ENCODE results near the gene NFIA.

DNA sequence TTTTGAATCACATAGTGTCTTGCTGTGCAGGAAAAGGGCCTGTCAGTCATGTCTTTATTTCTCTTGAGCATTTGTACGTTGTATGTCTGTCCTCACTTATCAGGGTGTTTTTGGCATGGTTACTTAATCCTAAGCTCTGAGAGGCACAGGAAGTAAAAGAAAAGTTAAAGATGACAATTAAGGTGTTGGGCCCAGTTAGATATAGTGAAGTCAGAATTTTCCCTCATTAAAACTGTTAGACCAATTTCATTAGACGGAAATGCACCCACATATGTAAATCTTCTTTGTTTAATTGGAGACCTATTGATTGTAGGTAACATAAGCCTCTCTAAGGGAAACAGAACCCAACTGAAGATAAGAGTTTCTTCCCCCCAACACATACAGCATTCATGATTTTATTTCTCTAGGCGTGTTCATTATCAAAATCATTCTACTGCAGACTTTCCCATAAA lies 21.9 kb downstream of the NFIA start:
- TF ChIP-seq, protein P1, sequence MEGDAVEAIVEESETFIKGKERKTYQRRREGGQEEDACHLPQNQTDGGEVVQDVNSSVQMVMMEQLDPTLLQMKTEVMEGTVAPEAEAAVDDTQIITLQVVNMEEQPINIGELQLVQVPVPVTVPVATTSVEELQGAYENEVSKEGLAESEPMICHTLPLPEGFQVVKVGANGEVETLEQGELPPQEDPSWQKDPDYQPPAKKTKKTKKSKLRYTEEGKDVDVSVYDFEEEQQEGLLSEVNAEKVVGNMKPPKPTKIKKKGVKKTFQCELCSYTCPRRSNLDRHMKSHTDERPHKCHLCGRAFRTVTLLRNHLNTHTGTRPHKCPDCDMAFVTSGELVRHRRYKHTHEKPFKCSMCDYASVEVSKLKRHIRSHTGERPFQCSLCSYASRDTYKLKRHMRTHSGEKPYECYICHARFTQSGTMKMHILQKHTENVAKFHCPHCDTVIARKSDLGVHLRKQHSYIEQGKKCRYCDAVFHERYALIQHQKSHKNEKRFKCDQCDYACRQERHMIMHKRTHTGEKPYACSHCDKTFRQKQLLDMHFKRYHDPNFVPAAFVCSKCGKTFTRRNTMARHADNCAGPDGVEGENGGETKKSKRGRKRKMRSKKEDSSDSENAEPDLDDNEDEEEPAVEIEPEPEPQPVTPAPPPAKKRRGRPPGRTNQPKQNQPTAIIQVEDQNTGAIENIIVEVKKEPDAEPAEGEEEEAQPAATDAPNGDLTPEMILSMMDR (IDR thresholded peaks at IDR 0.05; ENCODE audit: low read length), result no peak
- TF ChIP-seq EZH2 (optimal IDR thresholded peaks at IDR 0.05; ENCODE audit: low read depth, low read length), result no peak
